ENCODE measurements around the gene SEPTIN10. TPM values are rescaled to one million over a fixed set of nuclear protein-coding genes. Genes with fewer than 3 reads are reported as not detected.

Gene SEPTIN10
- polyA plus RNA-seq, 1 donor from 2014 or later = 7.4 TPM

GRCh38 chr2:109549016-109549590 lies 64.7 kb downstream of the SEPTIN10 start:
- H3K4me2 ChIP-seq (ENCODE audit: low read length) = no peak overlapping the region
- H3K27me3 ChIP-seq (ENCODE audit: insufficient read depth, low read depth, low read length) = no peaks in the 10 kb centered on the region
- no peaks in the 10 kb centered on the region for H3K36me3 ChIP-seq (ENCODE audit: insufficient read depth, low read length)
- H3K9me3 ChIP-seq (ENCODE audit: low read length) = no peaks in the 10 kb centered on the region
- H3K9me2 ChIP-seq (ENCODE audit: insufficient read depth, low read length) = no peaks in the 10 kb centered on the region
- H4K20me1 ChIP-seq (ENCODE audit: insufficient read depth) = no peaks in the 10 kb centered on the region
- no peak overlapping the region for H3K9ac ChIP-seq (ENCODE audit: low read length)
- no peaks in the 10 kb centered on the region for H3K79me2 ChIP-seq (replicated peaks; ENCODE audit: insufficient read depth, low read length)
- no peak overlapping the region for H3K4me3 ChIP-seq (ENCODE audit: low read length)
- no peaks in the 10 kb centered on the region for H3F3A ChIP-seq (ENCODE audit: insufficient read depth, low read length, poor library complexity, severe bottlenecking)
- H2AFZ ChIP-seq (ENCODE audit: low read depth, low read length) = no peak overlapping the region
- H3K27ac ChIP-seq (ENCODE audit: low read length) = no peak overlapping the region
- TF ChIP-seq RAD21 (conservative IDR thresholded peaks at IDR 0.05) (no peak), TAF1 (IDR thresholded peaks at IDR 0.05; ENCODE audit: low read depth) (no peak), MXI1 (conservative IDR thresholded peaks at IDR 0.05; ENCODE audit: poor library complexity, severe bottlenecking) (no peak), REST (IDR thresholded peaks at IDR 0.05; ENCODE audit: borderline replicate concordance) (no peak), EP300 (conservative IDR thresholded peaks at IDR 0.05; ENCODE audit: poor library complexity, severe bottlenecking) (no peak), POLR2AphosphoS5 (IDR thresholded peaks at IDR 0.05) (no peak)
- TF ChIP-seq, protein P1, sequence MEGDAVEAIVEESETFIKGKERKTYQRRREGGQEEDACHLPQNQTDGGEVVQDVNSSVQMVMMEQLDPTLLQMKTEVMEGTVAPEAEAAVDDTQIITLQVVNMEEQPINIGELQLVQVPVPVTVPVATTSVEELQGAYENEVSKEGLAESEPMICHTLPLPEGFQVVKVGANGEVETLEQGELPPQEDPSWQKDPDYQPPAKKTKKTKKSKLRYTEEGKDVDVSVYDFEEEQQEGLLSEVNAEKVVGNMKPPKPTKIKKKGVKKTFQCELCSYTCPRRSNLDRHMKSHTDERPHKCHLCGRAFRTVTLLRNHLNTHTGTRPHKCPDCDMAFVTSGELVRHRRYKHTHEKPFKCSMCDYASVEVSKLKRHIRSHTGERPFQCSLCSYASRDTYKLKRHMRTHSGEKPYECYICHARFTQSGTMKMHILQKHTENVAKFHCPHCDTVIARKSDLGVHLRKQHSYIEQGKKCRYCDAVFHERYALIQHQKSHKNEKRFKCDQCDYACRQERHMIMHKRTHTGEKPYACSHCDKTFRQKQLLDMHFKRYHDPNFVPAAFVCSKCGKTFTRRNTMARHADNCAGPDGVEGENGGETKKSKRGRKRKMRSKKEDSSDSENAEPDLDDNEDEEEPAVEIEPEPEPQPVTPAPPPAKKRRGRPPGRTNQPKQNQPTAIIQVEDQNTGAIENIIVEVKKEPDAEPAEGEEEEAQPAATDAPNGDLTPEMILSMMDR (IDR thresholded peaks at IDR 0.05; ENCODE audit: poor library complexity, severe bottlenecking) = no peak

- Histone ChIP-seq H3K27ac (ENCODE audit: low read length) (no peak overlapping the region), H2AFZ (ENCODE audit: low read depth, low read length) (no peak overlapping the region), H3K4me2 (ENCODE audit: low read length) (no peak overlapping the region), H3K36me3 (ENCODE audit: insufficient read depth, low read length) (no peaks in the 10 kb centered on the region), H3K9me3 (ENCODE audit: low read length) (no peaks in the 10 kb centered on the region), H3F3A (ENCODE audit: insufficient read depth, low read length, poor library complexity, severe bottlenecking) (no peaks in the 10 kb centered on the region), H3K27me3 (ENCODE audit: insufficient read depth, low read depth, low read length) (no peaks in the 10 kb centered on the region), H3K4me3 (ENCODE audit: low read length) (no peak overlapping the region), H3K9me2 (ENCODE audit: insufficient read depth, low read length) (no peaks in the 10 kb centered on the region), H3K79me2 (replicated peaks; ENCODE audit: insufficient read depth, low read length) (no peaks in the 10 kb centered on the region), H3K9ac (ENCODE audit: low read length) (no peak overlapping the region), H4K20me1 (ENCODE audit: insufficient read depth) (no peaks in the 10 kb centered on the region)
- TF ChIP-seq SMC3 (conservative IDR thresholded peaks at IDR 0.05; ENCODE audit: poor library complexity) = no peak
- TF ChIP-seq, protein P1 (IDR thresholded peaks at IDR 0.05; ENCODE audit: poor library complexity, severe bottlenecking) = no peak
- no peak for TF ChIP-seq POLR2AphosphoS5 (IDR thresholded peaks at IDR 0.05)
- no peak for TF ChIP-seq EP300 (conservative IDR thresholded peaks at IDR 0.05; ENCODE audit: poor library complexity, severe bottlenecking)
- no peak for TF ChIP-seq RAD21 (conservative IDR thresholded peaks at IDR 0.05)
- TF ChIP-seq EZH2 (IDR thresholded peaks at IDR 0.05; ENCODE audit: borderline replicate concordance, insufficient read depth, low read length, poor library complexity, severe bottlenecking) = no peak
Observed at GRCh38 chr2:109547280-109547679, 66.5 kb downstream of the SEPTIN10 start.
